GM12891 (cell line): ENCODE data around the gene HUS1.

Experiments used
- POLR2A ChIP-seq: IDR thresholded peaks from 2 replicates; pipeline ENCODE4 v1.6.1; 2011; ENCODE audit warnings: low read depth, low read length, control low read depth
- POLR2AphosphoS5 ChIP-seq: IDR thresholded peaks from 2 replicates; pipeline ENCODE4 v1.6.1; 2011; ENCODE audit warnings: low read depth, low read length, control low read depth
- SPI1 ChIP-seq: IDR thresholded peaks from 2 replicates; pipeline ENCODE4 v1.6.1; 2011; ENCODE audit warnings: low read depth, low read length, control low read depth
- TAF1 ChIP-seq: IDR thresholded peaks from 2 replicates; pipeline ENCODE4 v1.6.1; 2011; ENCODE audit warnings: low read depth, low read length, control low read depth

DNA sequence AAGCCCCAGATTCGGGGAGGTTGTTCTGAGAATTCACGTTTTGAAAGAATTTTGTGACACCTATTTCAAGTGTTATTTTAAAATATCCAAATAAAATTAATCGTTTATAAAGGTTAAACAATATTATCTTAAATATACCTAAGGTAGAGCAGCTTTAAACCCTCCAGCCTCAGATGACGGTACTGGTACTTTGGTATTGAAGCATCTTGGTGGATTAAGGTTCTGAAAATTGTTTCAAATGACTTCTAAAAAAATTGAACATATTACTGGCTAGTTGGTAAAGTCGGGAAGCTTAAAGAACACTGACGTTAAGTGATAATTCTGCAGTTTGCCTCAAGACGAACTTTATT, 392 bp upstream of the HUS1 start:
- TF ChIP-seq POLR2AphosphoS5 = no peak
- no peak for TF ChIP-seq POLR2A
- no peak for TF ChIP-seq TAF1
- no peak for TF ChIP-seq SPI1
